Stomach (tissue), 9 donors: ENCODE results near the gene CSMD2. TPM values are rescaled to one million over a fixed set of nuclear protein-coding genes. Genes with fewer than 3 reads are reported as not detected.

Experiments
- DNase-seq, 2 donors: peaks; one replicate each; pipeline versions ENCODE4 v3.0.0 to v3.0.0-alpha.2; 2013 to 2019
- H3K27ac ChIP-seq, 5 donors: fragments of 200-600 bp in 4 of 5; sonication (generic) in 4 of 5; one replicate each; pipeline ENCODE4 v1.5.1; 2013 to 2019; ENCODE audit warnings: mild to moderate bottlenecking in 1 of 5, moderate library complexity in 1 of 5
- H3K27me3 ChIP-seq, 3 donors: fragments of 200-600 bp; sonication (generic); one replicate each; pipeline ENCODE4 v1.5.1; 2017 to 2019; ENCODE audit warnings: mixed run types in 1 of 3
- H3K36me3 ChIP-seq, 4 donors: fragments of 200-600 bp; sonication (generic); 1 replicate in 3 of 4; 2 replicates in 1 of 4; pipeline ENCODE4 v1.5.1; 2016 to 2019
- H3K4me1 ChIP-seq, 4 donors: fragments of 200-600 bp; sonication (generic); one replicate each; pipeline ENCODE4 v1.5.1; 2016 to 2019
- H3K4me3 ChIP-seq, 4 donors: fragments of 200-600 bp; sonication (generic) in 3 of 4; one replicate each; pipeline ENCODE4 v1.5.1; 2016 to 2019; ENCODE audit warnings: mild to moderate bottlenecking in 1 of 4
- H3K9me3 ChIP-seq, 4 donors: fragments of 200-600 bp; sonication (generic); one replicate each; pipeline ENCODE4 v1.5.1; 2016 to 2019
- EP300 ChIP-seq: sonication (generic); formaldehyde crosslinking; IDR thresholded peaks from one replicate; pipeline ENCODE4 v1.6.1; 2017; ENCODE audit warnings: antibody characterized with exemption
- POLR2A ChIP-seq, 4 donors: fragments of 450-650 bp; IDR thresholded peaks; one replicate each; pipeline ENCODE4 v1.6.1; 2016; ENCODE audit warnings: antibody characterized with exemption in 4 of 4, control low read depth in 2 of 4, mild to moderate bottlenecking in 1 of 4, moderate library complexity in 1 of 4
- POLR2AphosphoS5 ChIP-seq, 3 donors: sonication (generic); formaldehyde crosslinking; IDR thresholded peaks; one replicate each; pipeline ENCODE4 v1.6.1; 2016; ENCODE audit warnings: antibody characterized with exemption in 3 of 3
- WGBS, 5 donors: extraction: QIAGEN DNeasy Blood & Tissue Kit in 3 of 5; methylation state at CpG; one replicate each; pipeline versions ENCODE4 v1.1.5 to v1.1.7; 2013 to 2018; 5-methylcytosine and 5-hydroxymethylcytosine counted together
- intact Hi-C: fragments of 100-400 bp; cut with DNase I; formaldehyde crosslinking; loops from one replicate; pipeline ENCODE4 v1.15.1; 2023; ENCODE audit warnings: low total_unique reads
- polyA plus RNA-seq, 3 donors: library from polyadenylated mRNA; stranded (reverse); fragments of 200-250 nt; gene quantifications; one replicate each; pipeline ENCODE4 v1.2.3, GENCODE V29; 2013
- total RNA-seq, 5 donors: library from RNA; depleted of rRNA; stranded (reverse); fragments of >200 nt; gene quantifications; one replicate each; pipeline versions ENCODE4 v1.1.0 to v1.2.3, GENCODE V29; 2014 to 2016
- TF ChIP-seq, protein P1 (sequence below), 7 experiments: fragments of 450-650 bp in 4 of 7; fragments of 200-600 bp in 3 of 7; sonication (generic) in 3 of 7; IDR thresholded peaks; one replicate each; pipeline ENCODE4 v1.5.1; 2016 to 2019; ENCODE audit warnings: antibody characterized with exemption in 7 of 7, control low read depth in 2 of 7, mild to moderate bottlenecking in 1 of 7
- donor health status: healthy with polysubstance abuse.
- donor health status: Bipolar disorder and iron deficiency.
- donor health status: healthy.

Gene CSMD2
- total and polyA plus RNA-seq, 8 donors = 0.10 to 3.5 (median 0.37) TPM; not detected in 1

DNA sequence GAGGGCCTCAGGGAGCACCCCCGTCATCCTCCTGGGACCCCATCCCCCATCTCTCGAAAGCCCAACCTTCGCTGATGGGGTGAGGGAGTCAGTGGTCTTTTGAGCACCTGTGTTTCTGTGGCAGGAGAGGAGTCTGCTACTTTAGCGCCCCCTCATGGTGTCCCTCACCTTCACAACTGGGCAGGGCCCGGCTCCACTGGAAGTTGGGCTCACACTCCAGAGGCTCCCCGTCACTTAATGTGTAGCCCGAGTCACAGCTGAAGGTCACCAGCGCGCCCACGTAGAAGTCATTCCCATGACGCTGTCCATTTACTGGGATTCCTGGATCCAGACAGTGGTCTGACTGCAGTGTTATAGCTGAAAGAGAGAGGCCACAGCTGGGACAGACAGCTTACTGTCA lies 440.7 kb downstream of the CSMD2 start:
- no peak for DNase-seq
- TF ChIP-seq POLR2A (IDR thresholded peaks at IDR 0.05) (no peak), POLR2AphosphoS5 (IDR thresholded peaks at IDR 0.05) (no peak), EP300 (no peak)
- TF ChIP-seq, protein P1, sequence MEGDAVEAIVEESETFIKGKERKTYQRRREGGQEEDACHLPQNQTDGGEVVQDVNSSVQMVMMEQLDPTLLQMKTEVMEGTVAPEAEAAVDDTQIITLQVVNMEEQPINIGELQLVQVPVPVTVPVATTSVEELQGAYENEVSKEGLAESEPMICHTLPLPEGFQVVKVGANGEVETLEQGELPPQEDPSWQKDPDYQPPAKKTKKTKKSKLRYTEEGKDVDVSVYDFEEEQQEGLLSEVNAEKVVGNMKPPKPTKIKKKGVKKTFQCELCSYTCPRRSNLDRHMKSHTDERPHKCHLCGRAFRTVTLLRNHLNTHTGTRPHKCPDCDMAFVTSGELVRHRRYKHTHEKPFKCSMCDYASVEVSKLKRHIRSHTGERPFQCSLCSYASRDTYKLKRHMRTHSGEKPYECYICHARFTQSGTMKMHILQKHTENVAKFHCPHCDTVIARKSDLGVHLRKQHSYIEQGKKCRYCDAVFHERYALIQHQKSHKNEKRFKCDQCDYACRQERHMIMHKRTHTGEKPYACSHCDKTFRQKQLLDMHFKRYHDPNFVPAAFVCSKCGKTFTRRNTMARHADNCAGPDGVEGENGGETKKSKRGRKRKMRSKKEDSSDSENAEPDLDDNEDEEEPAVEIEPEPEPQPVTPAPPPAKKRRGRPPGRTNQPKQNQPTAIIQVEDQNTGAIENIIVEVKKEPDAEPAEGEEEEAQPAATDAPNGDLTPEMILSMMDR (IDR thresholded peaks at IDR 0.05) = no peak
- WGBS, 5 donors = 85 to 92% (median 89%) methylated on average over 10 to 11 of the region's 11 CpGs
- intact Hi-C loops = no loop called here
- Histone ChIP-seq H3K4me1 (no peaks in the 10 kb centered on the region), H3K27me3 (no peaks in the 10 kb centered on the region), H3K4me3 (no peak overlapping the region), H3K27ac (no peak overlapping the region), H3K36me3 (no peaks in the 10 kb centered on the region), H3K9me3 (no peaks in the 10 kb centered on the region)

DNA sequence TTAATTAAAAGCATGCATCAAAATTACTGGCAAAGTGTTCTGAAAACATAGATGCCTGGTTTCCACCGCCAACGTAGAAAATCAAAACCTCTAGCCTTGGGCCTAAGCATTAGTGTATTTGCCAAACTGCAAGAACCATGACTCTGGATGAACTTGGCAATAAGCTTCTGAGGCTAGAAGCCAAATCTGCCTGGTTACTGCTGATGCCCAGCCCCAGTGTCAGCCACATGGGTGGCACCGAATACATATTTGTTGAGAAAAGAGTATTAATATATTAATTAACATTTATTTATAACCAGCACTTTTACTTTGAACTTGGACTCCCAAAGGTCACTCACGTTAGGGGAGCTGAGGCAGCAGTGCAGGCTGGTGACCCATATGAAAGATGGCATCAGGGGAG lies 441.8 kb downstream of the CSMD2 start:
- WGBS, 5 donors = 77 to 91% (median 82%) methylated on average over 4 of the region's 4 CpGs
- TF ChIP-seq EP300 (no peak), POLR2A (IDR thresholded peaks at IDR 0.05) (no peak), POLR2AphosphoS5 (IDR thresholded peaks at IDR 0.05) (no peak)
- H3K4me3 ChIP-seq = no peak overlapping the region
- H3K36me3 ChIP-seq = no peaks in the 10 kb centered on the region
- no peaks in the 10 kb centered on the region for H3K27me3 ChIP-seq
- DNase-seq = no peak
- no peaks in the 10 kb centered on the region for H3K4me1 ChIP-seq
- H3K9me3 ChIP-seq = no peaks in the 10 kb centered on the region
- H3K27ac ChIP-seq = no peak overlapping the region
- intact Hi-C loops = no loop called here

GRCh38 chr1:33721301-33721815 lies 443.7 kb downstream of the CSMD2 start:
- intact Hi-C loops = no loop called here
- H3K27ac ChIP-seq = no peak overlapping the region
- no peak overlapping the region for H3K4me3 ChIP-seq
- no peaks in the 10 kb centered on the region for H3K36me3 ChIP-seq
- no peak for DNase-seq
- H3K4me1 ChIP-seq = no peaks in the 10 kb centered on the region
- H3K27me3 ChIP-seq = no peaks in the 10 kb centered on the region
- WGBS, 5 donors = 72 to 80% (median 75%) methylated on average over 2 of the region's 2 CpGs
- H3K9me3 ChIP-seq = no peaks in the 10 kb centered on the region
- TF ChIP-seq, protein P1 (IDR thresholded peaks at IDR 0.05) = no peak
- no peak for TF ChIP-seq POLR2AphosphoS5 (IDR thresholded peaks at IDR 0.05)
- TF ChIP-seq EP300 = no peak
- no peak for TF ChIP-seq POLR2A (IDR thresholded peaks at IDR 0.05)

- 59 to 75% (median 61%) methylated on average over 8 of the region's 8 CpGs for WGBS, 5 donors
- Histone ChIP-seq H3K4me1 (no peaks in the 10 kb centered on the region), H3K4me3 (no peak overlapping the region), H3K36me3 (no peaks in the 10 kb centered on the region), H3K27ac (no peak overlapping the region), H3K9me3 (no peaks in the 10 kb centered on the region), H3K27me3 (peaks cover 0 to 6% (median 0%) of the 10 kb centered on the region in 3 donors)
- intact Hi-C loops = no loop called here
- TF ChIP-seq EP300 (no peak), POLR2A (IDR thresholded peaks at IDR 0.05) (no peak), POLR2AphosphoS5 (IDR thresholded peaks at IDR 0.05) (no peak)
- TF ChIP-seq, protein P1 (IDR thresholded peaks at IDR 0.05) = no peak
- DNase-seq = peak in 1 of 2 donors; percentile 19
These were observed 445.0 kb downstream of the CSMD2 start for GRCh38 chr1:33719771-33720670.
